Trophoblast cell (in vitro differentiated cells and primary cell): ENCODE data around the gene HTRA3.

Source experiments
- DNase-seq, 2 donors: peaks; one replicate each; pipeline ENCODE4 v3.0.0-alpha.2; 2016
- H2AFZ ChIP-seq: 2 replicates; pipeline ENCODE4 v1.6.1; 2013; ENCODE audit warnings: low read length, moderate library complexity, mild to moderate bottlenecking; ENCODE audit not compliant: insufficient read depth, poor library complexity
- H2AK5ac ChIP-seq: 2 replicates; pipeline ENCODE4 v1.6.1; 2013; ENCODE audit warnings: mild to moderate bottlenecking, low read length
- H2BK120ac ChIP-seq: 2 replicates; pipeline ENCODE4 v1.6.1; 2013; ENCODE audit warnings: low read length, mild to moderate bottlenecking, moderate library complexity; ENCODE audit not compliant: insufficient read depth, poor library complexity
- H2BK12ac ChIP-seq: 2 replicates; pipeline ENCODE4 v1.6.1; 2013; ENCODE audit warnings: mild to moderate bottlenecking, low read length, moderate library complexity
- H2BK5ac ChIP-seq: 2 replicates; pipeline ENCODE4 v1.6.1; 2013; ENCODE audit warnings: low read length, low read depth, moderate library complexity, mild to moderate bottlenecking; ENCODE audit not compliant: poor library complexity
- H3K14ac ChIP-seq: 2 replicates; pipeline ENCODE4 v1.6.1; 2013; ENCODE audit warnings: mild to moderate bottlenecking, low read length
- H3K18ac ChIP-seq: 2 replicates; pipeline ENCODE4 v1.6.1; 2013; ENCODE audit warnings: mild to moderate bottlenecking, low read length
- H3K23ac ChIP-seq: 2 replicates; pipeline ENCODE4 v1.6.1; 2013; ENCODE audit warnings: low read length
- H3K27ac ChIP-seq: 2 replicates; pipeline ENCODE4 v1.5.1; 2013; ENCODE audit warnings: low read depth, mild to moderate bottlenecking, inconsistent platforms, low read length, moderate library complexity
- H3K27me3 ChIP-seq: 2 replicates; pipeline ENCODE4 v1.6.1; 2013; ENCODE audit warnings: inconsistent platforms, mild to moderate bottlenecking, low read length, moderate library complexity; ENCODE audit not compliant: insufficient read depth
- H3K36me3 ChIP-seq, 2 experiments: 1 replicate in 1 of 2; 2 replicates in 1 of 2; pipeline ENCODE4 v1.6.1; 2013; ENCODE audit warnings: low read length in 2 of 2, mild to moderate bottlenecking in 2 of 2, moderate library complexity in 1 of 2; ENCODE audit not compliant: insufficient read depth in 2 of 2, control insufficient read depth in 1 of 2
- H3K4ac ChIP-seq: 2 replicates; pipeline ENCODE4 v1.6.1; 2013; ENCODE audit warnings: low read depth, mild to moderate bottlenecking, low read length, moderate library complexity
- H3K4me1 ChIP-seq, 2 experiments: 1 replicate in 1 of 2; 2 replicates in 1 of 2; pipeline ENCODE4 v1.6.1; 2013; ENCODE audit warnings: low read length in 2 of 2, mild to moderate bottlenecking in 2 of 2, moderate library complexity in 1 of 2; ENCODE audit not compliant: insufficient read depth in 2 of 2, control insufficient read depth in 1 of 2
- H3K4me2 ChIP-seq: 2 replicates; pipeline ENCODE4 v1.6.1; 2013; ENCODE audit warnings: inconsistent platforms, mild to moderate bottlenecking, low read length, moderate library complexity
- H3K4me3 ChIP-seq: 2 replicates; pipeline ENCODE4 v1.5.1; 2013; ENCODE audit warnings: mild to moderate bottlenecking, low read depth, low read length, inconsistent platforms
- H3K79me1 ChIP-seq: one replicate; pipeline ENCODE4 v1.6.1; 2013; ENCODE audit warnings: low read length
- H3K79me2 ChIP-seq: 2 replicates; pipeline ENCODE4 v1.6.1; 2013; ENCODE audit warnings: low read length, mild to moderate bottlenecking; ENCODE audit not compliant: control insufficient read depth, insufficient read depth, poor library complexity
- H3K9ac ChIP-seq: 2 replicates; pipeline ENCODE4 v1.6.1; 2013; ENCODE audit warnings: mild to moderate bottlenecking, low read length
- H3K9me3 ChIP-seq: 2 replicates; pipeline ENCODE4 v1.6.1; 2013; ENCODE audit warnings: low read depth, mild to moderate bottlenecking, control low read depth, inconsistent platforms, low read length; ENCODE audit not compliant: insufficient read depth
- H4K12ac ChIP-seq: 2 replicates; pipeline ENCODE4 v1.6.1; 2013; ENCODE audit warnings: low read depth, mild to moderate bottlenecking, low read length, moderate library complexity
- H4K8ac ChIP-seq: 2 replicates; pipeline ENCODE4 v1.6.1; 2013; ENCODE audit warnings: low read depth, mild to moderate bottlenecking, low read length, moderate library complexity
- H4K91ac ChIP-seq: one replicate; pipeline ENCODE4 v1.6.1; 2013; ENCODE audit warnings: low read depth, mild to moderate bottlenecking, low read length, moderate library complexity
- WGBS: extraction: QIAGEN DNeasy Blood & Tissue Kit; methylation state at CpG from one replicate; pipeline ENCODE4 v1.1.7; 2013; ENCODE audit warnings: missing lambda C conversion rate; ENCODE audit not compliant: insufficient read length, insufficient coverage; ENCODE audit errors: extremely low coverage; 5-methylcytosine and 5-hydroxymethylcytosine counted together

HTRA3 gene

GRCh38 chr4:8344377-8344776 lies 74.8 kb downstream of the HTRA3 start:
- H3K27ac ChIP-seq, result no peak overlapping the region
- no peak overlapping the region for H3K18ac ChIP-seq
- no peaks in the 10 kb centered on the region for H3K9me3 ChIP-seq
- no peak overlapping the region for H2AFZ ChIP-seq
- no peaks in the 10 kb centered on the region for H3K36me3 ChIP-seq
- H3K14ac ChIP-seq, result no peak overlapping the region
- H2AK5ac ChIP-seq, result no peak overlapping the region
- H2BK5ac ChIP-seq, result no peak overlapping the region
- H3K79me1 ChIP-seq, result peaks cover 2% of the 10 kb centered on the region
- no peak for DNase-seq
- no peaks in the 10 kb centered on the region for H3K79me2 ChIP-seq
- no peak overlapping the region for H3K4ac ChIP-seq
- H3K4me3 ChIP-seq, result no peak overlapping the region
- no CpG with 5 or more reads among the region's 14 CpGs for WGBS
- no peaks in the 10 kb centered on the region for H3K27me3 ChIP-seq
- H3K4me2 ChIP-seq, result no peak overlapping the region
- H4K8ac ChIP-seq, result no peak overlapping the region
- H2BK12ac ChIP-seq, result no peak overlapping the region
- no peak overlapping the region for H4K12ac ChIP-seq
- no peak overlapping the region for H4K91ac ChIP-seq
- H2BK120ac ChIP-seq, result no peak overlapping the region
- no peak overlapping the region for H3K9ac ChIP-seq
- H3K4me1 ChIP-seq, result peaks cover 8 to 9% of the 10 kb centered on the region in 2 experiments
- no peak overlapping the region for H3K23ac ChIP-seq

GRCh38 chr4:8345053-8345945 lies 75.7 kb downstream of the HTRA3 start:
- no peak overlapping the region for H2BK120ac ChIP-seq
- no peak overlapping the region for H2BK12ac ChIP-seq
- H3K9ac ChIP-seq, result no peak overlapping the region
- H3K23ac ChIP-seq, result no peak overlapping the region
- H3K4me3 ChIP-seq, result no peak overlapping the region
- WGBS, result no CpG with 5 or more reads among the region's 34 CpGs
- H3K14ac ChIP-seq, result no peak overlapping the region
- H4K12ac ChIP-seq, result no peak overlapping the region
- H3K27me3 ChIP-seq, result no peaks in the 10 kb centered on the region
- no peak overlapping the region for H4K91ac ChIP-seq
- H2BK5ac ChIP-seq, result no peak overlapping the region
- no peak for DNase-seq
- H2AK5ac ChIP-seq, result no peak overlapping the region
- no peak overlapping the region for H3K27ac ChIP-seq
- H4K8ac ChIP-seq, result no peak overlapping the region
- H2AFZ ChIP-seq, result no peak overlapping the region
- no peak overlapping the region for H3K18ac ChIP-seq
- peaks cover 2% of the 10 kb centered on the region for H3K79me1 ChIP-seq
- H3K9me3 ChIP-seq, result no peaks in the 10 kb centered on the region
- peaks cover 8 to 9% of the 10 kb centered on the region in 2 experiments for H3K4me1 ChIP-seq
- H3K4ac ChIP-seq, result no peak overlapping the region
- no peaks in the 10 kb centered on the region for H3K79me2 ChIP-seq
- no peaks in the 10 kb centered on the region for H3K36me3 ChIP-seq
- H3K4me2 ChIP-seq, result no peak overlapping the region

- Histone ChIP-seq H3K9ac (no peak overlapping the region), H3K18ac (no peak overlapping the region), H4K8ac (no peak overlapping the region), H3K9me3 (no peaks in the 10 kb centered on the region), H3K79me1 (peaks cover 2% of the 10 kb centered on the region), H3K14ac (no peak overlapping the region), H2BK12ac (no peak overlapping the region), H3K4me3 (no peak overlapping the region), H2BK5ac (no peak overlapping the region), H3K4ac (no peak overlapping the region), H3K4me2 (no peak overlapping the region), H4K12ac (no peak overlapping the region), H3K4me1 (peaks cover 8 to 9% of the 10 kb centered on the region in 2 experiments), H2AK5ac (no peak overlapping the region), H3K23ac (no peak overlapping the region), H3K79me2 (no peaks in the 10 kb centered on the region), H3K27ac (no peak overlapping the region), H2AFZ (no peak overlapping the region), H2BK120ac (no peak overlapping the region), H3K27me3 (no peaks in the 10 kb centered on the region), H3K36me3 (no peaks in the 10 kb centered on the region), H4K91ac (no peak overlapping the region)
- DNase-seq, result no peak
- no CpG with 5 or more reads among the region's 39 CpGs for WGBS
Measured at GRCh38 chr4:8345946-8346814, 76.6 kb downstream of the HTRA3 start.

- Histone ChIP-seq H3K4me1 (peaks cover 5 to 9% of the 10 kb centered on the region in 2 experiments), H3K23ac (no peak overlapping the region), H3K9me3 (no peaks in the 10 kb centered on the region), H3K4ac (no peak overlapping the region), H4K8ac (no peak overlapping the region), H2AFZ (no peak overlapping the region), H4K91ac (no peak overlapping the region), H3K36me3 (no peaks in the 10 kb centered on the region), H2AK5ac (no peak overlapping the region), H3K4me3 (no peak overlapping the region), H3K27me3 (no peaks in the 10 kb centered on the region), H3K18ac (no peak overlapping the region), H2BK120ac (no peak overlapping the region), H3K79me2 (no peaks in the 10 kb centered on the region), H3K27ac (no peak overlapping the region), H3K4me2 (no peak overlapping the region), H2BK5ac (no peak overlapping the region), H3K79me1 (peaks cover 2% of the 10 kb centered on the region), H4K12ac (no peak overlapping the region), H2BK12ac (no peak overlapping the region), H3K14ac (no peak overlapping the region), H3K9ac (no peak overlapping the region)
- WGBS, result no CpG with 5 or more reads among the region's 16 CpGs
- DNase-seq, result no peak
Measured at GRCh38 chr4:8346838-8347605, 77.5 kb downstream of the HTRA3 start.
